GM23248 (cell line): Measurements from ENCODE around the gene MEP1A.

Experiments
- EZH2 ChIP-seq: fragments of 200-600 bp; sonication (generic); IDR thresholded peaks from 2 replicates; pipeline ENCODE4 v1.6.1; 2018; ENCODE audit warnings: antibody characterized with exemption, mild to moderate bottlenecking; ENCODE audit not compliant: insufficient read depth, poor library complexity, severe bottlenecking
- EZH2phosphoT487 ChIP-seq: fragments of 200-600 bp; sonication (generic); IDR thresholded peaks from 2 replicates; pipeline ENCODE4 v1.6.1; 2018; ENCODE audit warnings: antibody characterized with exemption, moderate library complexity, mild to moderate bottlenecking, low read depth; ENCODE audit not compliant: insufficient read depth

DNA sequence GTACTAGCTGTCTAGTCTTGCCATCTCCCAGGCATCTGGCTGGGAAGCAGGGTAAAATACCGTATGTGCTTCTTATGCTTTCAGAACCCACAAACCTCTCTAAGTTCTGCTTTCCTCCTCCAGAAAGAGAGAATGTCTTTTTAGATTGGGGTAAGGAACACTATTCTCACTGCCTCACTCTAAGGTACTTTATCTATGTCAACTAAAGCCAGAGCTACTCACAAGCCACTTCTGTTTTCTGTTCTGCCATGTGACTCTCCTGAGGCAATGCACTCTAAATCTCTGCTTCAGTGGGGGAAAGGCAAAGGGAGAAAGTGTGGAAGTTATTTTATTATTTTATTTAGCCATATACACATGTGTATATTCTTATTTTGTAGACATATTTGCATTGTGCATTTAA lies 15.6 kb downstream of the MEP1A start:
- TF ChIP-seq EZH2 (no peak), EZH2phosphoT487 (no peak)
